Fibroblast of peridontal ligament (primary cell): ENCODE results near the gene TPO.

ENCODE experiments used
- DNase-seq: peaks from one replicate; pipeline ENCODE4 v3.0.0-alpha.2; 2010; ENCODE audit errors: extremely low read depth

Gene TPO

GRCh38 chr2:1584051-1584531 is 170.8 kb downstream of the TPO start:
- DNase-seq, result no peak

- no peak for DNase-seq
Measured at GRCh38 chr2:1584691-1585485, 171.6 kb downstream of the TPO start.

- DNase-seq, result no peak
Measured at GRCh38 chr2:1585635-1586034, 172.4 kb downstream of the TPO start.

GRCh38 chr2:1586251-1586922 is 173.1 kb downstream of the TPO start:
- DNase-seq, result no peak

GRCh38 chr2:1586923-1587840 is 173.9 kb downstream of the TPO start:
- no peak for DNase-seq

GRCh38 chr2:1588051-1588977 is 175.1 kb downstream of the TPO start:
- DNase-seq, result no peak

GRCh38 chr2:1588978-1589621 is 175.8 kb downstream of the TPO start:
- peak; percentile 28 for DNase-seq

- no peak for DNase-seq
Measured at GRCh38 chr2:1590596-1591460, 177.6 kb downstream of the TPO start.

GRCh38 chr2:1591461-1591770 is 178.2 kb downstream of the TPO start:
- DNase-seq, result no peak
